ENCODE data around the gene FOXP1.

DNA sequence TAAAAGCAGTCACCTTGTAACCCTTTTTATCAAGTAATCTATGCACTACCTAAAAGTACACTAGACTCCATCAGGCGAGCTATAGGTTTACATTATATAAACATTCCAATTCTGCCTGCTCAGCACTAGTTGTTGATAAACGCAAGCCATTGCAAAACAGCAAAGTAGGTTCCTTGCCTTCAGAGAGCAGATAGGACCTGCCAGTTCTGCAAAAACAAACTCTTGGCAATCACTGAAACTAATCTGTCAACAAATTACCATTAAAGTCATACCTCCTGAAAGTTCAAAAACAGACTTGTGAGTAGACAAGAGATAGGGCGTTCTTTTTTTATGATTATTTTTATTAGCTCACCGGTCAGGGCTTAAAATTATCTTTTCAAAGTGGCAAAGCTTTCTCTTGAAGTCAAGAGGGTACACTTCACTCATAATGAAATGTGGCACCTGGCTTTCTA, 392.5 kb downstream of the FOXP1 start:
- TF ChIP-seq, protein P1, sequence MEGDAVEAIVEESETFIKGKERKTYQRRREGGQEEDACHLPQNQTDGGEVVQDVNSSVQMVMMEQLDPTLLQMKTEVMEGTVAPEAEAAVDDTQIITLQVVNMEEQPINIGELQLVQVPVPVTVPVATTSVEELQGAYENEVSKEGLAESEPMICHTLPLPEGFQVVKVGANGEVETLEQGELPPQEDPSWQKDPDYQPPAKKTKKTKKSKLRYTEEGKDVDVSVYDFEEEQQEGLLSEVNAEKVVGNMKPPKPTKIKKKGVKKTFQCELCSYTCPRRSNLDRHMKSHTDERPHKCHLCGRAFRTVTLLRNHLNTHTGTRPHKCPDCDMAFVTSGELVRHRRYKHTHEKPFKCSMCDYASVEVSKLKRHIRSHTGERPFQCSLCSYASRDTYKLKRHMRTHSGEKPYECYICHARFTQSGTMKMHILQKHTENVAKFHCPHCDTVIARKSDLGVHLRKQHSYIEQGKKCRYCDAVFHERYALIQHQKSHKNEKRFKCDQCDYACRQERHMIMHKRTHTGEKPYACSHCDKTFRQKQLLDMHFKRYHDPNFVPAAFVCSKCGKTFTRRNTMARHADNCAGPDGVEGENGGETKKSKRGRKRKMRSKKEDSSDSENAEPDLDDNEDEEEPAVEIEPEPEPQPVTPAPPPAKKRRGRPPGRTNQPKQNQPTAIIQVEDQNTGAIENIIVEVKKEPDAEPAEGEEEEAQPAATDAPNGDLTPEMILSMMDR (IDR thresholded peaks at IDR 0.05), result no peak
- no peak for TF ChIP-seq POLR2A (IDR thresholded peaks at IDR 0.05)
